CD14-positive monocyte (primary cell): Measurements from ENCODE around the gene KCNAB1. TPM values are rescaled to one million over a fixed set of nuclear protein-coding genes. Genes with fewer than 3 reads are reported as not detected.

Experiments
- DNase-seq, 3 donors: peaks; one replicate each; pipeline ENCODE4 v3.0.0-alpha.2; 2011 to 2022
- H2AFZ ChIP-seq: 2 replicates; pipeline ENCODE4 v1.6.0; 2012; ENCODE audit warnings: mild to moderate bottlenecking, low read depth, low read length, inconsistent platforms; ENCODE audit not compliant: insufficient read depth, poor library complexity, severe bottlenecking
- H3K27ac ChIP-seq, 2 donors: 1 replicate in 1 of 2; 2 replicates in 1 of 2; pipeline ENCODE4 v1.5.1; 2012 to 2013; ENCODE audit warnings: low read length in 2 of 2, control low read depth in 1 of 2, inconsistent platforms in 1 of 2, low read depth in 1 of 2, mild to moderate bottlenecking in 1 of 2
- H3K27me3 ChIP-seq, 2 donors: one replicate each; pipeline versions ENCODE4 v1.6.0 to v1.6.1; 2011 to 2013; ENCODE audit warnings: low read length in 2 of 2; ENCODE audit not compliant: control insufficient read depth in 2 of 2, insufficient read depth in 2 of 2
- H3K36me3 ChIP-seq, 2 donors: replicated peaks in 1 of 2; 1 replicate in 1 of 2; 2 replicates in 1 of 2; pipeline versions ENCODE4 v1.5.1 to v1.6.1; 2012 to 2013; ENCODE audit warnings: low read length in 2 of 2, control low read depth in 1 of 2, inconsistent platforms in 1 of 2, mild to moderate bottlenecking in 1 of 2; ENCODE audit not compliant: insufficient read depth in 2 of 2, control insufficient read depth in 1 of 2
- H3K4me1 ChIP-seq, 2 donors: 1 replicate in 1 of 2; 2 replicates in 1 of 2; pipeline versions ENCODE4 v1.5.1 to v1.6.1; 2012 to 2013; ENCODE audit warnings: low read length in 2 of 2, control low read depth in 1 of 2, inconsistent platforms in 1 of 2, mild to moderate bottlenecking in 1 of 2, moderate library complexity in 1 of 2; ENCODE audit not compliant: insufficient read depth in 2 of 2, control insufficient read depth in 1 of 2
- H3K4me2 ChIP-seq: replicated peaks from 2 replicates; pipeline ENCODE3; 2012; ENCODE audit warnings: low read length, moderate library complexity, mild to moderate bottlenecking; ENCODE audit not compliant: poor library complexity, severe bottlenecking; ENCODE audit errors: extremely low read depth
- H3K4me3 ChIP-seq, 3 experiments: fragments of 200-600 bp in 1 of 3; sonication (generic) in 1 of 3; replicated peaks in 1 of 3; 1 replicate in 2 of 3; 2 replicates in 1 of 3; pipeline ENCODE4 v1.5.1; 2011 to 2013; ENCODE audit warnings: low read length in 3 of 3, mild to moderate bottlenecking in 3 of 3, control low read depth in 2 of 3, low read depth in 2 of 3, inconsistent platforms in 1 of 3, moderate library complexity in 1 of 3
- H3K79me2 ChIP-seq: 2 replicates; pipeline ENCODE4 v1.6.0; 2012; ENCODE audit warnings: mild to moderate bottlenecking, control low read depth, inconsistent platforms, low read length, moderate library complexity; ENCODE audit not compliant: insufficient read depth
- H3K9ac ChIP-seq: 2 replicates; pipeline ENCODE4 v1.6.0; 2017; ENCODE audit warnings: low read length, mild to moderate bottlenecking; ENCODE audit not compliant: insufficient read depth, poor library complexity, severe bottlenecking
- H3K9me3 ChIP-seq, 2 donors: replicated peaks in 1 of 2; 1 replicate in 1 of 2; 2 replicates in 1 of 2; pipeline versions ENCODE4 v1.5.1 to v1.6.1; 2012 to 2013; ENCODE audit warnings: low read length in 2 of 2, control low read depth in 1 of 2; ENCODE audit not compliant: control insufficient read depth in 1 of 2, insufficient read depth in 1 of 2
- H4K20me1 ChIP-seq: 2 replicates; pipeline ENCODE4 v1.6.0; 2012; ENCODE audit warnings: mild to moderate bottlenecking, low read length, control low read depth, moderate library complexity; ENCODE audit not compliant: insufficient read depth
- H3K27ac Mint-ChIP-seq, 7 donors: one replicate each; pipeline ENCODE4 v1.8.0; 2020; ENCODE audit warnings: mild to moderate bottlenecking in 7 of 7, mixed read lengths in 7 of 7, moderate library complexity in 6 of 7, inconsistent platforms in 2 of 7
- H3K27me3 Mint-ChIP-seq, 3 donors: one replicate each; pipeline ENCODE4 v1.8.0; 2021 to 2022; ENCODE audit warnings: low read depth in 3 of 3, mild to moderate bottlenecking in 3 of 3, mixed read lengths in 3 of 3, moderate library complexity in 3 of 3, inconsistent platforms in 1 of 3
- H3K36me3 Mint-ChIP-seq, 2 donors: one replicate each; pipeline ENCODE4 v1.8.0; 2020; ENCODE audit warnings: mixed read lengths in 2 of 2, inconsistent platforms in 1 of 2, mild to moderate bottlenecking in 1 of 2
- H3K4me1 Mint-ChIP-seq: one replicate; pipeline ENCODE4 v1.8.0; 2020; ENCODE audit warnings: mild to moderate bottlenecking, mixed read lengths
- H3K4me3 Mint-ChIP-seq, 2 donors: one replicate each; pipeline ENCODE4 v1.8.0; 2020; ENCODE audit warnings: mild to moderate bottlenecking in 2 of 2, mixed read lengths in 2 of 2, moderate library complexity in 1 of 2
- H3K9me3 Mint-ChIP-seq, 7 donors: one replicate each; pipeline ENCODE4 v1.8.0; 2020 to 2022; ENCODE audit warnings: mixed read lengths in 7 of 7, mild to moderate bottlenecking in 6 of 7, moderate library complexity in 6 of 7, inconsistent platforms in 2 of 7
- WGBS: methylation state at CpG from one replicate; pipeline ENCODE4 v1.1.5; 2013; ENCODE audit warnings: missing lambda C conversion rate; ENCODE audit not compliant: insufficient coverage; 5-methylcytosine and 5-hydroxymethylcytosine counted together
- intact Hi-C, 2 donors: fragments of 100-400 bp; cut with micrococcal nuclease; formaldehyde crosslinking; loops; one replicate each; pipeline versions ENCODE4 v1.15.0 to v1.15.1; 2023
- polyA plus RNA-seq, 3 donors: library from polyadenylated mRNA; depleted of rRNA in 1 of 3; unstranded in 2 of 3; stranded (reverse) in 1 of 3; fragments of 300-500 nt in 2 of 3; fragments of >200 nt in 1 of 3; fragmentation: Illumina TruSeq in 2 of 3; gene quantifications; 1 replicate in 2 of 3; 2 replicates in 1 of 3; pipeline ENCODE4 v1.2.3, GENCODE V29; 2012 to 2021
- TF ChIP-seq, protein P1 (sequence below): fragments of 200-600 bp; IDR thresholded peaks from one replicate; pipeline ENCODE4 v1.8.0; 2022; ENCODE audit warnings: antibody characterized with exemption, mild to moderate bottlenecking

Gene KCNAB1
- polyA plus RNA-seq, 3 donors, result 0.08 to 0.14 TPM; not detected in 1

- Histone ChIP-seq H3K4me3 (no peak overlapping the region), H3K36me3 (no peaks in the 10 kb centered on the region), H4K20me1 (no peaks in the 10 kb centered on the region), H3K79me2 (no peaks in the 10 kb centered on the region), H3K4me2 (no peak overlapping the region), H2AFZ (no peak overlapping the region), H3K27ac (no peak overlapping the region), H3K9me3 (no peaks in the 10 kb centered on the region), H3K27me3 (no peaks in the 10 kb centered on the region), H3K9ac (no peak overlapping the region), H3K4me1 (peaks cover 51 to 80% of the 10 kb centered on the region in 2 donors)
- Mint-ChIP-seq H3K4me3 (no peak overlapping the region), H3K27me3 (no peaks in the 10 kb centered on the region), H3K36me3 (no peaks in the 10 kb centered on the region), H3K9me3 (peaks cover 0 to 2% (median 0%) of the 10 kb centered on the region in 7 donors), H3K4me1 (peaks cover 46% of the 10 kb centered on the region), H3K27ac (peak overlapping the region in 3 of 7 donors; percentile 0 to 68 (median 2))
- no peak for DNase-seq
- TF ChIP-seq, protein P1, sequence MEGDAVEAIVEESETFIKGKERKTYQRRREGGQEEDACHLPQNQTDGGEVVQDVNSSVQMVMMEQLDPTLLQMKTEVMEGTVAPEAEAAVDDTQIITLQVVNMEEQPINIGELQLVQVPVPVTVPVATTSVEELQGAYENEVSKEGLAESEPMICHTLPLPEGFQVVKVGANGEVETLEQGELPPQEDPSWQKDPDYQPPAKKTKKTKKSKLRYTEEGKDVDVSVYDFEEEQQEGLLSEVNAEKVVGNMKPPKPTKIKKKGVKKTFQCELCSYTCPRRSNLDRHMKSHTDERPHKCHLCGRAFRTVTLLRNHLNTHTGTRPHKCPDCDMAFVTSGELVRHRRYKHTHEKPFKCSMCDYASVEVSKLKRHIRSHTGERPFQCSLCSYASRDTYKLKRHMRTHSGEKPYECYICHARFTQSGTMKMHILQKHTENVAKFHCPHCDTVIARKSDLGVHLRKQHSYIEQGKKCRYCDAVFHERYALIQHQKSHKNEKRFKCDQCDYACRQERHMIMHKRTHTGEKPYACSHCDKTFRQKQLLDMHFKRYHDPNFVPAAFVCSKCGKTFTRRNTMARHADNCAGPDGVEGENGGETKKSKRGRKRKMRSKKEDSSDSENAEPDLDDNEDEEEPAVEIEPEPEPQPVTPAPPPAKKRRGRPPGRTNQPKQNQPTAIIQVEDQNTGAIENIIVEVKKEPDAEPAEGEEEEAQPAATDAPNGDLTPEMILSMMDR, result no peak
- intact Hi-C loops, result no loop called here
Measured at GRCh38 chr3:156581954-156582353, 461.6 kb downstream of the KCNAB1 start.

- Mint-ChIP-seq H3K9me3 (peaks cover 0 to 2% (median 0%) of the 10 kb centered on the region in 7 donors), H3K27me3 (no peaks in the 10 kb centered on the region)
Measured at GRCh38 chr3:156582532-156583183, 462.3 kb downstream of the KCNAB1 start.

More at GRCh38 chr3:156582532-156583183, 462.3 kb downstream of the KCNAB1 start:
- no peaks in the 10 kb centered on the region for H3K36me3 Mint-ChIP-seq
- Histone ChIP-seq H3K4me1 (peaks cover 49 to 80% of the 10 kb centered on the region in 2 donors), H3K9me3 (no peaks in the 10 kb centered on the region), H3K27ac (no peak overlapping the region), H3K4me3 (no peak overlapping the region), H3K27me3 (no peaks in the 10 kb centered on the region), H3K4me2 (no peak overlapping the region), H2AFZ (no peak overlapping the region), H3K79me2 (no peaks in the 10 kb centered on the region), H3K9ac (no peak overlapping the region), H4K20me1 (no peaks in the 10 kb centered on the region), H3K36me3 (no peaks in the 10 kb centered on the region)
- no peak overlapping the region for H3K4me3 Mint-ChIP-seq
- 100% methylated on average over 2 of the region's 4 CpGs for WGBS
- peaks cover 49% of the 10 kb centered on the region for H3K4me1 Mint-ChIP-seq
- intact Hi-C loops, result no loop called here
- TF ChIP-seq, protein P1, result no peak
- H3K27ac Mint-ChIP-seq, result peak overlapping the region in 1 of 7 donors; percentile 7
- DNase-seq, result peak in 2 of 3 donors; percentile 18 to 22
